ENCODE data around the gene ELFN2. TPM values are rescaled to one million over a fixed set of nuclear protein-coding genes. Genes with fewer than 3 reads are reported as not detected.

Gene ELFN2
- total RNA-seq, 1 donor from 2014 or later = 0.09 TPM

DNA sequence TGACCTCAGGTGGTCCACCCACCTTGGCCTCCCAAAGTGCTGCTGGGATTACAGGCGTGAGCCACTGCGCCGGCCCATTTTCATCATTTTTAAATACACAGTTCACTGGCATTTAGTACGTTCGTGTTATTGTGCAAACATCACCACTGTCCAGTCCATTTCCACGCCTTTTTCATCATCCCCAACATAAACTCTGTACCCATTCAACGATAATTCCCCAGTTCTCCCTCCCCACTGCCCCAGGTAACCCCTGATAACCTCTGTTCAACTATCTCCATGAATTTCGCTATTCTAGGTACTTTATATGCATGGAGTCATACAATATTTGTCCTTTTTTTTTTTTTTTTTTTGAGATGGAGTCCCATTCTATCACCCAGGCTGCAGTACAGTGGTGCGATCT, 18.2 kb upstream of the ELFN2 start:
- peaks cover 6% of the 10 kb centered on the region for H3K9me3 Mint-ChIP-seq
- peaks cover 9% of the 10 kb centered on the region for H3K27me3 Mint-ChIP-seq
- intact Hi-C loops (cut with micrococcal nuclease) = no loop called here
- H3K36me3 Mint-ChIP-seq (ENCODE audit: low read depth) = no peaks in the 10 kb centered on the region
- no peak overlapping the region for H3K27ac Mint-ChIP-seq
- peaks cover 9% of the 10 kb centered on the region for H3K4me1 Mint-ChIP-seq
- DNase-seq = no peak
- H3K4me3 Mint-ChIP-seq = no peak overlapping the region

DNA sequence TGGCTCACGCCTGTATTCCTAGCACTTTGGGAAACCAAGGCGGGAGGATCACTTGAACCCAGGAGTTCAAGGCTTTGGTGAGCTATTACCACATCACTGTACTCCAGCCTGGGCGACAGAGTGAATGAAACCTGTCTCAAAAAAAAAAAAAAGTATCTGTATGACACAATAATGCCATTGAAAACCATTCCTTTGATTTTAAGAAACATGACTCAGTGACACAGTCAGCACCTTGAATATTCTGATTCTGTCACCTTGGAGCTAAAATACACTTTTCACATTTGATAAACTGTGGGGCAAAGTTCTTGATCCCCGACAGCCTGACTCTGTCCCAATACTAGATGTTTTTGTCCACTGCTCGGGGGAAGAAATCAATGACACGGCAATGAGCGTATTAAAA, 16.7 kb upstream of the ELFN2 start:
- no peak overlapping the region for H3K4me3 Mint-ChIP-seq
- H3K27ac Mint-ChIP-seq = no peak overlapping the region
- H3K27me3 Mint-ChIP-seq = peaks cover 16% of the 10 kb centered on the region
- H3K9me3 Mint-ChIP-seq = peaks cover 13% of the 10 kb centered on the region
- DNase-seq = no peak
- H3K36me3 Mint-ChIP-seq (ENCODE audit: low read depth) = no peaks in the 10 kb centered on the region
- H3K4me1 Mint-ChIP-seq = peaks cover 6% of the 10 kb centered on the region
- intact Hi-C loops (cut with micrococcal nuclease) = no loop called here

DNA sequence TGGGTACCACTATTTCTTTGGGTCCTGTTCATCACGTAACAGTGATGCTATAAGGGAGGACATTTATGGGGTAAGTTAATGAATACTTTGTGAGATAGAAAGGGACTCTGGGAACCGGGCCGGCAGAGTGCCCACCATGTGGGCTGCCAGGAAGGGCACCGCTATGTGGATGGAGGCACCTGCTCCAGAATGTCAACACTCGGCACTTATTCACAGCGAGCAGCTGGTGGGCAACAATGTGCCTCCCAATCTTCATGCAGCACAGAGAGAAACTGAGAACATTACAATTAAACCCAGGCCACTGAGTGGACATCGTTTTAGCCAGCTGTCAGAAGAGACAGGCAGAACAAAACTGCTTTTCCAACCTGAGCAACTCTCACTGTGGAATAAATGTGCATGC, 15.8 kb upstream of the ELFN2 start:
- Mint-ChIP-seq H3K4me1 (peaks cover 6% of the 10 kb centered on the region), H3K27me3 (peaks cover 16% of the 10 kb centered on the region), H3K9me3 (peaks cover 13% of the 10 kb centered on the region), H3K36me3 (ENCODE audit: low read depth) (no peaks in the 10 kb centered on the region), H3K4me3 (no peak overlapping the region), H3K27ac (no peak overlapping the region)
- no peak for DNase-seq
- intact Hi-C loops (cut with micrococcal nuclease) = no loop called here

DNA sequence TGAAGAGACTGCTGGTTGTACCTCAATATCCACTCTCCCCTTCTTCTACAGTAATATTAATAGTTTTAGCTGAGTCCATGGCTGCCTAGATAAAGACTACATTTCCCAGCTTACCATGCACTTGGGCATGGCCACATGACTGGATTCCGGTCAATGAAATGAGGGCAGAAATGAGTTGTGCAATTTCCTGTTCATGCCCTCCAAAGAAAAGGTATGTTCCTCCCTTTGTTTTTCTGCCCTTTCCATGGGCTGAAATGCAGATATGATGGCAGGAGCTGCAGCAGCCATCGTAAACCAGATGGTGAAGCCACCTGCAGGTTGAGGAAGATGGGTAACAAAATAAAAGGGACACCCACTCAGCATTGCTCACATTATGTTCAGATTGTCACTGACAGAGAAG, 15.3 kb upstream of the ELFN2 start:
- H3K4me1 Mint-ChIP-seq = peaks cover 6% of the 10 kb centered on the region
- no peak overlapping the region for H3K4me3 Mint-ChIP-seq
- intact Hi-C loops (cut with micrococcal nuclease) = no loop called here
- H3K27me3 Mint-ChIP-seq = peaks cover 16% of the 10 kb centered on the region
- no peaks in the 10 kb centered on the region for H3K36me3 Mint-ChIP-seq (ENCODE audit: low read depth)
- H3K9me3 Mint-ChIP-seq = peaks cover 13% of the 10 kb centered on the region
- H3K27ac Mint-ChIP-seq = no peak overlapping the region
- DNase-seq = no peak

DNA sequence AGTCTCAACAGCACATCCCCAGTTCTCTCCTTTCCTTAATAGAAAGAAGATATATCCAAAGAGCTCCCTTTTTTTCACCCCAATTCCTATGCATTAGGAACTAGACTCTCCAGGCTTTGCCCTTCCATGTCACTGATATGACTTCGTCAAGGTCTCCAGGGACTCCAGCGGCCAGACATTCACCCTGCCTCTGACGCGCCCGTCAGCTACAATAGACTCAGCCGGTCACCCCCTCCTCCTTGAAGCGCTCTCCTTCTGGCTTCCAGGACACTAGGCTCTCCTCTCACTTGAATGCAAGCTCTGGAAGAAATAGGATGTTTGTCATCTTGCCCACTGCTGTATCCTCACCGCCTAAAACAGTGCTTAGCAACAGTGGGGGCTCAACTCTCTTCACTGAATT, 14.9 kb upstream of the ELFN2 start:
- Mint-ChIP-seq H3K4me1 (peaks cover 6% of the 10 kb centered on the region), H3K27me3 (peaks cover 16% of the 10 kb centered on the region), H3K4me3 (no peak overlapping the region), H3K27ac (no peak overlapping the region), H3K9me3 (peaks cover 13% of the 10 kb centered on the region), H3K36me3 (ENCODE audit: low read depth) (no peaks in the 10 kb centered on the region)
- intact Hi-C loops (cut with micrococcal nuclease) = no loop called here
- DNase-seq = no peak

DNA sequence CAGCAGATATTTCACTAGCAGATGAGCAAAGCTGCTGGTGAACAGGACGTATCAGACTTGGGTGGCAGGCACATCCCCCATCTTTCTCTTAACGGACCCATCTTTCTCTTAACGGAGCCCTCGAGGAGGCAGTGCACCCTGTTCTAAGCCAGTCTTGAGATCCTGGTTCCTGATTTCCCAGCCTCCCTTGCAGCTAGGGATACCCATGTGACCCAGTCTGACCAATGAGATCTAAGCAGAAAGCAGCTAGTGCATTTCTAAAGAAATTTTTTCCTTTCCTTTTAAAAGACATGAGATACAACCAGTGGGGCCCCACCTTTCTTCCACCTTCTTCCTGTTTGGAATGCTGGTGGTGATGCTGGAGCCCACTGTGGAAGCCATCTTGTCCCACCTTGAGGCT, 13.6 kb upstream of the ELFN2 start:
- intact Hi-C loops (cut with micrococcal nuclease) = no loop called here
- no peak for DNase-seq
- no peaks in the 10 kb centered on the region for H3K36me3 Mint-ChIP-seq (ENCODE audit: low read depth)
- peaks cover 13% of the 10 kb centered on the region for H3K9me3 Mint-ChIP-seq
- peaks cover 6% of the 10 kb centered on the region for H3K4me1 Mint-ChIP-seq
- H3K4me3 Mint-ChIP-seq = no peak overlapping the region
- H3K27me3 Mint-ChIP-seq = peaks cover 16% of the 10 kb centered on the region
- H3K27ac Mint-ChIP-seq = no peak overlapping the region

DNA sequence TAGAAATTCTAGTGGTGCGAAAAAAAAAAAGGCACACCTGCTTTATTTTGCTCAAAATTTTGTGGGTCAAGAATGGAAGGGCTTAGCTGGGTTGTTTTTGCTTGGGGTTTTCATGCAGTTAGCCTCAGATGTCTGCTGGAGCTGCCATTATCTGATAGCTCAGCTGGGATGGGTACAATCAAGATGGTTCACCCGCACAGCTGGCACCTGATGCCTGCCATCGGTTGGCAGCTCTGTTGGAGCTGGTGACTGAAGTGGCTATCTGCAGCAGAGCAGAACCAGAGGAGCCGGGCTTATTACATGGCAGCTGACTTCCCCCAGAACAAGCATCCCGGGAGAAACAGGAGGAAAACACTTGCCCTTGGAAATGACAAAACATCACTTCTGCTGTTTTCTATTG, 12.1 kb upstream of the ELFN2 start:
- no peaks in the 10 kb centered on the region for H3K36me3 Mint-ChIP-seq (ENCODE audit: low read depth)
- no peak overlapping the region for H3K27ac Mint-ChIP-seq
- intact Hi-C loops (cut with micrococcal nuclease) = no loop called here
- peaks cover 6% of the 10 kb centered on the region for H3K4me1 Mint-ChIP-seq
- H3K9me3 Mint-ChIP-seq = peaks cover 13% of the 10 kb centered on the region
- no peak overlapping the region for H3K4me3 Mint-ChIP-seq
- peaks cover 15% of the 10 kb centered on the region for H3K27me3 Mint-ChIP-seq
- DNase-seq = no peak

DNA sequence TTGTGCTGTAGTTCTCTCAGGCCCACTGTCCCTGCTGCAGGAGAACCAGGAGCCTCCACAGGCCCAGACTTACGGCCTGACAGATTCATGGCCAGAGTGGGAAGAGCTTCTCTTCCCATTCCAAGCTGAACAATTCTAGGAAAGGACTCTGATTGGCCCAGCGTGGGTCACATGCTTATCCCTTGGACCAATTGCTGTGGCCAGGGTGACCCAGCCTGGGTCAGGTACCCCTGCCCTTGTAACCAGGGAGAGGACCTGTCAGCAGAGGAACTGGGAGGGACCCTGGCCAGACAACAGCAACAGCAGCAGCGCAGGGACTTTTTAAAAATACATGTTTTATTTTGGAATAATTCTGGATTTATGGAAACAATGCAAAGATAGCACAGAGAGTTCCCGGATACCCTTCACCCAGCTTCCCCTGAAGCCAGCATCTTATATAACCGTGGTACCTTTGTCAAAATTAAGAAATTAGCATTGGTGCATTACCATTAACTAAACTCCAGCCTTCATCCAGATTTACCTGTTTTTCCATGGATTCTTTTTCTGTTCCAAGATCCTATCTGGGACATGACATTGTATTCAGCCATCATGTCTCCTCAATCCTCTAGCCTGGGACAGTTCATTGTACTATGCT, 8.8 kb upstream of the ELFN2 start:
- Mint-ChIP-seq H3K27me3 (peaks cover 9% of the 10 kb centered on the region), H3K4me1 (peaks cover 16% of the 10 kb centered on the region), H3K36me3 (ENCODE audit: low read depth) (peaks cover 4% of the 10 kb centered on the region), H3K27ac (no peak overlapping the region), H3K4me3 (no peak overlapping the region), H3K9me3 (peaks cover 14% of the 10 kb centered on the region)
- intact Hi-C loops (cut with micrococcal nuclease) = no loop called here
- DNase-seq = no peak

DNA sequence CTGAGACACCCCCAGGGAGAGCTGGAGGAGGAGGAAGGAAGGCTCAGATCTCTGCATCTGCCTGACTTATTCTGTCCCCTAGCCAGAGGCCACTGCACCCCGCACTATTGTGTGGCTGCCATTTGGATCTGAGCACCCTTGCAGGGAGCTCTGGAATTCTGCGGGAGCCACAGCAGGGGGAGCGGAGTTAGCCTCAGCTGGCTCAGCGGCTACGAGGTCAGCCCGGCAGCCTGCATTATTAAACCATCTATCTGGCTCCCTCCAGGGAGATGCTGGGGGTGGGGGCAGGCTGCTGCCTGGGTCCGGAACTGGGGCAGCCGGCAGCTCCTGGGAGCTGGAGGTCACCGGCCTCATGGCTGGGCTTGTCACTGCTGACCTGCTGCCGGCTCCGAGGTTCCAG, 6.5 kb upstream of the ELFN2 start:
- Mint-ChIP-seq H3K27ac (no peak overlapping the region), H3K4me3 (no peak overlapping the region)

DNA sequence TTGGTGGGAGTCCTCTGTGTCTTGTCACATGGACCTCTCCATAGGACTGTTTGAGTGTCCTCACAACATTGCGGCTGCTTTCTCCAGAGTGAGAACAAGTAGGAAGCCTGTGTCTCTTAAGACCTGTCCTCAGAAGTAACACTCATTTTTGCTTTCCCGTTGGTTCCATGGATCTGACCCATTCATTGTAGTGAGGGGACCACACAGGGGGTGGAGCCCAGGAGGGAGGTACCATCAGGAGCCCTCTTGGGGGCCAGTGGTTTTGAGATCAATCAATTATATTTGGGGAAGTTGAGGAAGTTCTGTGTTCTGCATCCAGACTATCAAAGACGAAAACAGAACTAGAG, 5.4 kb upstream of the ELFN2 start:
- no peak for DNase-seq
- H3K4me1 Mint-ChIP-seq = peaks cover 26% of the 10 kb centered on the region
- H3K36me3 Mint-ChIP-seq (ENCODE audit: low read depth) = peaks cover 4% of the 10 kb centered on the region
- intact Hi-C loops (cut with micrococcal nuclease) = no loop called here
- no peak overlapping the region for H3K4me3 Mint-ChIP-seq
- peaks cover 21% of the 10 kb centered on the region for H3K27me3 Mint-ChIP-seq
- peaks cover 5% of the 10 kb centered on the region for H3K9me3 Mint-ChIP-seq
- H3K27ac Mint-ChIP-seq = peak overlapping the region; percentile 81

More for the DNA sequence above, 6.5 kb upstream of the ELFN2 start:
- Mint-ChIP-seq H3K4me1 (peaks cover 25% of the 10 kb centered on the region), H3K36me3 (ENCODE audit: low read depth) (peaks cover 4% of the 10 kb centered on the region), H3K9me3 (peaks cover 5% of the 10 kb centered on the region), H3K27me3 (peaks cover 11% of the 10 kb centered on the region)
- DNase-seq = no peak
- intact Hi-C loops (cut with micrococcal nuclease) = no loop called here

DNA sequence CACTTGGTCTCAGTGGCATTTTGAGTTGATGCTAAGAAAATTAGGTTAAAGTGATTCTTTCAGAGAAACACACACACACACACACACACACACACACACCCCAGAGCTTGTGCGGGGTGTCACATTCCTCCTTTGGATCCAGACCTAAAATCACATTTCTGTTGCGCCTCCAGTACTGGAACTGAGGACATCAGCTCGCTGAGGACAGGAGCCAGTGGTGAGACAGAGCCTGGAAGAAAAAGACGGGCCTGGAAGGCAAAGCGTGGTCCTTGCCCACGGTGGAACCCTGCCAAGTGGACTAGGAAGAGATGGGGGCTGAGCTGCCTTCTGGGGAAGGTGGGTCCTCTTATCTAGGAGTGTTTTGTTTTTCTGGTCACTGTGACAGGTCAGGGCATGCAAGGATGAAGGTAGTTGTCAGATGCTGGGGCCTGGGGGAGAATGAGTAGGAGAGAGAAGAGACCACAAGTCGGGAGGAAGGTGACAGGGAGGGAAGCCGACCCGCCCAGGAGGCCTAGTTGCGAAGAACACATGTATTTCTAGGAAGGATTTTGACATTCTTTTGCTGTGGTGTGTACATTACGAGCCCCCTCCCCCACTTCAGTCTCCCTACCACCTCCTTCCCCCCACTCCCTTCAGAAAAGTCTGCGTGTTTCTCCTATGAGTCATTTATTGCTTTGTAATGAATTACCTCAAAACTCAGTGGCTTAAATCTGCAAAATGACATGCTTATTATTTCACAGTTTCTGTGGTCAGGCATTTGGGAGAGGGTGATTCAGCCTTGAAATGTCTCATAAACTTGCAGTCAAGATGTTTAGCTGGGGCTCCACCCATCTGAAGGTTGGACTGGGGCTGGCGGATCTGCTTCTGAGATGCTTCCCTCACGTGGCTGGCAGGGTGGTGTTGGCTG, 4.8 kb upstream of the ELFN2 start:
- H3K27me3 Mint-ChIP-seq = peaks cover 23% of the 10 kb centered on the region
- DNase-seq = no peak
- H3K9me3 Mint-ChIP-seq = peaks cover 5% of the 10 kb centered on the region
- peak overlapping the region; percentile 24 for H3K4me3 Mint-ChIP-seq
- H3K4me1 Mint-ChIP-seq = peaks cover 26% of the 10 kb centered on the region
- intact Hi-C loops (cut with micrococcal nuclease) = no loop called here
- peaks cover 4% of the 10 kb centered on the region for H3K36me3 Mint-ChIP-seq (ENCODE audit: low read depth)
- peak overlapping the region; percentile 81 for H3K27ac Mint-ChIP-seq

DNA sequence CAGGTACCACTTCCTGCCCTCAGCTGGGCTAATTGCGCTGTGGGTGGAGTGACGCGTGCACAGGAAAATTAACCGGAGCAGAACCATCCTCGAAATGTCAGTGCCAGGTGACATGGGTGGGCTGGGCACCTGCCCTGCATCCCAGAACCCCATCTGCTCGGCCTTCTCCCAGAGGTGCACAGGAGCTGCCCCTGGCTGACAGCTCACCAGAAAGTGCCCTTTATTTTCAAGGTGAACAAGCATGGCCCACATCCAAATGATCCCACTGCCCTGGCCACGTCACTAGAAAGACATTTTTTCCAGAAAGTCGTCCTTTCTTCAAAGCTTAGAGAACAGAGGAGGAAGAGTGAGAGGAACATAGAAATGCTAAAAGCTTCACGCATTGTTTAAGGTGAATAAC, 4.1 kb upstream of the ELFN2 start:
- H3K4me3 Mint-ChIP-seq = no peak overlapping the region
- peaks cover 5% of the 10 kb centered on the region for H3K9me3 Mint-ChIP-seq
- H3K27me3 Mint-ChIP-seq = peaks cover 29% of the 10 kb centered on the region
- peaks cover 26% of the 10 kb centered on the region for H3K4me1 Mint-ChIP-seq
- DNase-seq = no peak
- H3K27ac Mint-ChIP-seq = no peak overlapping the region
- peaks cover 4% of the 10 kb centered on the region for H3K36me3 Mint-ChIP-seq (ENCODE audit: low read depth)
- intact Hi-C loops (cut with micrococcal nuclease) = no loop called here

DNA sequence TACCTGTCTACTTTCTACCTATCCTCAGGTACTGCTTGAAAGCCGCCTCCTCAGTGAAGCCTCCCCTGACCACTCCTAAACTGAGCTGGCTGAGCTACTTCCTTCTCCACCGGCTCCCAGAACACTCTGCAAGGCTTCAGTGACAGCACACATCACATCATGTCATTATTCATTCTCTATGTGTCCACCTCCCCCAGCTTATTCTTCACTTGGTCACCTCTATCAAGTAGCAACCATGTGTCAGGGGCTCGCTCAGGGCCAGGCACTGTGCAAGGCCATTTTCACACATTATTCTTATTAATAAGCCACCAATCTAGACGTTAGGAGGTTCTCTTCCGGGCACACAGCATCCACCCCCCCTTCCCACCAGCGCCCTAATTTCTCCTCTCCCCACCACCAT, 3.7 kb upstream of the ELFN2 start:
- H3K36me3 Mint-ChIP-seq (ENCODE audit: low read depth) = peaks cover 4% of the 10 kb centered on the region
- DNase-seq = no peak
- H3K27ac Mint-ChIP-seq = no peak overlapping the region
- H3K4me1 Mint-ChIP-seq = peaks cover 26% of the 10 kb centered on the region
- peaks cover 5% of the 10 kb centered on the region for H3K9me3 Mint-ChIP-seq
- intact Hi-C loops (cut with micrococcal nuclease) = no loop called here
- H3K27me3 Mint-ChIP-seq = peaks cover 33% of the 10 kb centered on the region
- no peak overlapping the region for H3K4me3 Mint-ChIP-seq

All from activated CD4-positive, alpha-beta T cell treated with anti-CD3 and anti-CD28 coated beads, Interleukin-2, amount 10 ng/mL, durations not matched to agents 24 days and 14 days (primary cell).